ENCODE data around the gene MBNL1.

The MBNL1 gene

DNA sequence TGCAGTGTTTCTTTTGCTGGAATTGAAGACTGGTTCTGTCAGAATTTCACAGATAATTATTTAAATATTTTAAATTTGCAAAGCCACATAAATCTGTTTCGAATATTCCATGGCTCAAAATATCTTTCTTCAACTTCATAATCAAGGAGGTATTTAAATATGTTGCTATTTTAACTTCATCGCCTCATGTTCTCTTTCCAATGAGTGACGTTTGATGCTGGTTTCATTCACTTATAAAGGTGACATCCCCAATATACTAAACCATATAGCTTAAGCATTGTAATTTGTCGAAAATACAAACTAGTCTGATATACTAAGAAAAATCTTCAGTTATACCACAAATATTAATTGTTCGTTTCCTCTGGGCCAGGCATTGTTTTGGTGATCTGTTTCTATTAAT lies 22.5 kb downstream of the MBNL1 start:
- ATAC-seq = no peak
- TF ChIP-seq ZFP30 (CRISPR knock-in tag; IDR thresholded peaks at IDR 0.05) (no peak), CSDC2 (CRISPR knock-in tag; IDR thresholded peaks at IDR 0.05) (no peak)

DNA sequence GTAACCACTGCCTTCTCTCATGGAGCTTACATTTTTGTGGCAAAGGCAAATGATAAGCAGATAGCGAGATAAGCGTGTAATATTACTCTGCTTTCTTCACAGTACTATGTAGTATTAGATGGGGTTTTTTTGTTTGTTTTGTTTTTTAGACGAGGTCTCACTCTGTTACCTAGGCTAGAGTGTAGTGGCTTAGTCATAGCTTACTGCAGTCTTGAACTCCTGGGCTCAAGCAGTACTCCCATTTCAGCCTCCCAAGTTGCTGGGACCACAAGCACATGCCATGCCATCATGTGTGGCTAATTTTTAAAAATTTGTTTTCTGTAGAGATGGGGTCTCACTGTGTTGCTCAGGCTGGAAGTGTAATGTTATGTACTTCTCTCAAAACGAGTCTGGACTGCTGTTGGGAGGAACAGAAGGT lies 22.9 kb downstream of the MBNL1 start:
- no peak; the same call in 2 of the 3 replicates for ATAC-seq
- TF ChIP-seq ZNF8 (CRISPR knock-in tag; IDR thresholded peaks at IDR 0.05) (no peak), CSDC2 (CRISPR knock-in tag; IDR thresholded peaks at IDR 0.05) (no peak), CSRNP3 (CRISPR knock-in tag; IDR thresholded peaks at IDR 0.05) (no peak), TSHZ2 (CRISPR knock-in tag; IDR thresholded peaks at IDR 0.05) (no peak), SNAI2 (CRISPR knock-in tag; IDR thresholded peaks at IDR 0.05) (no peak), ZNF70 (CRISPR knock-in tag; IDR thresholded peaks at IDR 0.05) (no peak), ZFP30 (CRISPR knock-in tag; IDR thresholded peaks at IDR 0.05) (no peak), GLIS3 (CRISPR knock-in tag; IDR thresholded peaks at IDR 0.05) (no peak), PPARA (CRISPR knock-in tag; IDR thresholded peaks at IDR 0.05; ENCODE audit: borderline replicate concordance) (no peak), CREB5 (CRISPR knock-in tag; IDR thresholded peaks at IDR 0.05; ENCODE audit: low read depth) (no peak), BACH2 (CRISPR knock-in tag; IDR thresholded peaks at IDR 0.05; ENCODE audit: borderline replicate concordance) (no peak), TOX (CRISPR knock-in tag; IDR thresholded peaks at IDR 0.05; ENCODE audit: borderline replicate concordance) (no peak), ARNTL (CRISPR knock-in tag; IDR thresholded peaks at IDR 0.05; ENCODE audit: borderline replicate concordance, low read depth) (no peak), ESRRG (CRISPR knock-in tag; IDR thresholded peaks at IDR 0.05) (no peak), OSR1 (CRISPR knock-in tag; IDR thresholded peaks at IDR 0.05) (no peak), ZNF565 (CRISPR knock-in tag; conservative IDR thresholded peaks at IDR 0.05; ENCODE audit: low read depth) (no peak), ZC3H10 (CRISPR knock-in tag; IDR thresholded peaks at IDR 0.05) (no peak), TCF4 (CRISPR knock-in tag; IDR thresholded peaks at IDR 0.05; ENCODE audit: borderline replicate concordance) (no peak), RARB (CRISPR knock-in tag; IDR thresholded peaks at IDR 0.05) (no peak)
- TF ChIP-seq, protein P1, sequence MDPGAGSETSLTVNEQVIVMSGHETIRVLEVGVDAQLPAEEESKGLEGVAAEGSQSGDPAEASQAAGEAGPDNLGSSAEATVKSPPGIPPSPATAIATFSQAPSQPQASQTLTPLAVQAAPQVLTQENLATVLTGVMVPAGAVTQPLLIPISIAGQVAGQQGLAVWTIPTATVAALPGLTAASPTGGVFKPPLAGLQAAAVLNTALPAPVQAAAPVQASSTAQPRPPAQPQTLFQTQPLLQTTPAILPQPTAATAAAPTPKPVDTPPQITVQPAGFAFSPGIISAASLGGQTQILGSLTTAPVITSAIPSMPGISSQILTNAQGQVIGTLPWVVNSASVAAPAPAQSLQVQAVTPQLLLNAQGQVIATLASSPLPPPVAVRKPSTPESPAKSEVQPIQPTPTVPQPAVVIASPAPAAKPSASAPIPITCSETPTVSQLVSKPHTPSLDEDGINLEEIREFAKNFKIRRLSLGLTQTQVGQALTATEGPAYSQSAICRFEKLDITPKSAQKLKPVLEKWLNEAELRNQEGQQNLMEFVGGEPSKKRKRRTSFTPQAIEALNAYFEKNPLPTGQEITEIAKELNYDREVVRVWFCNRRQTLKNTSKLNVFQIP (CRISPR knock-in tag; IDR thresholded peaks at IDR 0.05; ENCODE audit: borderline replicate concordance, low read depth) = no peak

DNA sequence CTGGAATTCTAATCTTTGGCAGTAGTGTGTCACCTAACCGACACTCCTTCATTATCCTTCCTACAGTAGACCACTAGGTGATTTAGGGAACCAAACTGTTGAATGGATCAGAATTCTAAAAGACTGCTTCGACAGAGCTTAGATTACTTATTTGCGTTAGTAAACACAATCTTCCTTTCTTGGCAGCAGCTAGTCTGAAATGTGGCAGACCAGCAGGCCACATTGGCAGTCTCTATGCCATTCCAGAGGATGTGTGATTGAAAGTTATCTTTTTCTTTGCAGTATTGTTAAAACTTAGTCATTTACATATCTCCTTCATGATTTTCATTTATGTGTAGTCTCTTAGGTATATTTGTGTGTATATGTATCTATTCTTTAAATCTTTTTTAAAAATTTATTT lies 23.6 kb downstream of the MBNL1 start:
- no peak for ATAC-seq
- TF ChIP-seq GLIS3 (CRISPR knock-in tag; IDR thresholded peaks at IDR 0.05) (no peak), CSRNP3 (CRISPR knock-in tag; IDR thresholded peaks at IDR 0.05) (no peak), ZFP3 (CRISPR knock-in tag; IDR thresholded peaks at IDR 0.05) (no peak), ESRRG (CRISPR knock-in tag; IDR thresholded peaks at IDR 0.05) (no peak), ZNF70 (CRISPR knock-in tag; IDR thresholded peaks at IDR 0.05) (no peak), BACH2 (CRISPR knock-in tag; IDR thresholded peaks at IDR 0.05; ENCODE audit: borderline replicate concordance) (no peak)
- TF ChIP-seq, protein P2, sequence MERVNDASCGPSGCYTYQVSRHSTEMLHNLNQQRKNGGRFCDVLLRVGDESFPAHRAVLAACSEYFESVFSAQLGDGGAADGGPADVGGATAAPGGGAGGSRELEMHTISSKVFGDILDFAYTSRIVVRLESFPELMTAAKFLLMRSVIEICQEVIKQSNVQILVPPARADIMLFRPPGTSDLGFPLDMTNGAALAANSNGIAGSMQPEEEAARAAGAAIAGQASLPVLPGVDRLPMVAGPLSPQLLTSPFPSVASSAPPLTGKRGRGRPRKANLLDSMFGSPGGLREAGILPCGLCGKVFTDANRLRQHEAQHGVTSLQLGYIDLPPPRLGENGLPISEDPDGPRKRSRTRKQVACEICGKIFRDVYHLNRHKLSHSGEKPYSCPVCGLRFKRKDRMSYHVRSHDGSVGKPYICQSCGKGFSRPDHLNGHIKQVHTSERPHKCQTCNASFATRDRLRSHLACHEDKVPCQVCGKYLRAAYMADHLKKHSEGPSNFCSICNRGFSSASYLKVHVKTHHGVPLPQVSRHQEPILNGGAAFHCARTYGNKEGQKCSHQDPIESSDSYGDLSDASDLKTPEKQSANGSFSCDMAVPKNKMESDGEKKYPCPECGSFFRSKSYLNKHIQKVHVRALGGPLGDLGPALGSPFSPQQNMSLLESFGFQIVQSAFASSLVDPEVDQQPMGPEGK (CRISPR knock-in tag; IDR thresholded peaks at IDR 0.05; ENCODE audit: borderline replicate concordance) = no peak
